Stimulated activated CD8-positive, alpha-beta memory T cell treated with anti-CD3 and anti-CD28 coated beads, Interleukin-4, amount 100 ng/mL, for 1 hour (primary cell): ENCODE data around the gene CACNA2D2.

Experiments
- DNase-seq, 2 donors: peaks; one replicate each; pipeline ENCODE4 v3.0.0-alpha.2; 2020; ENCODE audit warnings: low read depth in 2 of 2, low spot score in 1 of 2

The CACNA2D2 gene

DNA sequence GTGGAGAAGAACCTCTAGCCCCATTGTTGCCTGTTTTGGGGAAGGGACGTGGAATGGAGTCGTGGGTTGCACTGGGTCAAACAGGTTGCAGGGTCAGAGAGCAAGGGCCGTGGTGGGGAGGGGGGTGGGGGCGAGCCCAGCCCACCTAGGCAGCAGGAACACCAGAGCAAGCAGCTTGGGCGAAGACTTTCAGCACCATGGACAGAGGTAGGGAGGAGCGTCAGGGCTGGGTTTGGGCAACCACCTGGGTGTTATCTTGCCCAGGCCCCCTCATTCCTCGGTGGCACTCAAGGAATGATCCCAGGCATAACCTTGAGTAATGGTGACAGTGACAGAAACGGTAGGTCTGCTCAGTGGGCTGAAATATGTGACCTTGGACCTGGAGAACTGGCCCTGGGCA is 98.2 kb downstream of the CACNA2D2 start:
- no peak for DNase-seq

DNA sequence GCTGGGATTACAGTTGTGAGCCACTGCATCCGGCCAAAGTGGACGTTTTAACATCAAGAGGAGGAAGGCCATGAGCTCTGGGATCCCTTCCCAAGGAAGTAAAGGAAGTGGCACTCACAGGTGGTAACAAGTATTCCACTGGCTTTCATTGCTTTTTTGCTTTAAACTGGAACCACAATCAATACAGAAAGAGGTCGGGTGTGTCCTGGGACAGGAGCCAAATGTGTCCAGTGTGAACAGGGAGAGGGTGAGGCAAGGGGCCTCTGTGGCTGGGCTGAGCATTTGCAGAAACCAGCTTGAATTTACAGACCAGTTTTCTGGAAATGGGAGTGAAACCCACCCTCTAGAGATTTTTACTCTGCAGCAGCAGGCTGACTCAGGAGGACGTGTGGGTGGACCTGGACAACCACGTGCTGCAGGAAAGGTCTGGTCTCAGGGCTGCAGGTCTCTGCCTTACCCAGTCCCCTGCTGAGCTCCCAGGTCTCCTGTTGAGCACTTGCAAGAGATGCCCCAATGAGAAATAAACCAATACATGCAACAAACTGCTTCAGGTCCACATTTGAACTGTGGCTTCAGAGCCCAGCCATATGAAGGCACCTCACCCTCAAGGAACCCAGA is 101.3 kb downstream of the CACNA2D2 start:
- no peak for DNase-seq

GRCh38 chr3:50396502-50396901 is 106.9 kb downstream of the CACNA2D2 start:
- no peak for DNase-seq

DNA sequence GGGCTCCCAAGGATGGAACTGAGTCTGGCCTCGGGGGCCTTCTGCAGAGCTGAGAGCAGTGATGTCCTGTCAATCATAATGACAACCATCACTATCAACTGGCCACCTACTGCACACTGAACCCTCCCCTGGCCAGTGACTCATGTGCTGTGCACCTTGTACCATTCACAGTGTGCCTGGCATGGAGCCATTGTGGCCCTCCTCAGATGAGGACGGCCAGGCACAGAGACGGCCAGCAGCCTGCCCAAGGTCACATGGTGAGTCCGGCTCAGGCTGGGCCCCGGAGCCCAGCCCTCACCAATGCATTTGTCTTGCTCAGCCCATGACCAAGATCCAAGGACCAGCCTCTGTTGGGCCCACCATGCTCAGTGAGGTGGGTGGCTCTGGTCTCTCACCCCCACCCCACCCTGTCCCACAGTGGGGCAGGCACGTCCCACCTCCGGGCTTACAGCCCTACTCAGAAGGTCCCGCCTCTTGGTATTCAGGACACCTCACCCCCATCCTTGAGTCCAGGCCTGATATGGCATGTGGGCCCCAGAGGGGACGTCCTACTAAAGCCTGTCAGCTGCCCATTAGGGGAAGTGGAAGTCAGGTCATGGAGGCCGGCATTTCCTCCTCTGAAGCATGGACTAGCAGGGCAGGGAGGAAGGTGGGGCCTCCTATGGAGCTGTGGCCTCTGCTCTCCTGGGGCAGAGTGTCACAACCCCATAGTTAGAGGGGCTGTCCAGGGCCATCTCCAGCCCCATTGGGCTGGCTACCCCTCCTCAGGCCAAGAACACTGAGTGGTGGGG is 108.2 kb downstream of the CACNA2D2 start:
- DNase-seq, result no peak

- no peak for DNase-seq
These were observed 110.4 kb downstream of the CACNA2D2 start for GRCh38 chr3:50393061-50393460.

- no peak for DNase-seq
These were observed 111.2 kb downstream of the CACNA2D2 start for GRCh38 chr3:50392101-50392715.

DNA sequence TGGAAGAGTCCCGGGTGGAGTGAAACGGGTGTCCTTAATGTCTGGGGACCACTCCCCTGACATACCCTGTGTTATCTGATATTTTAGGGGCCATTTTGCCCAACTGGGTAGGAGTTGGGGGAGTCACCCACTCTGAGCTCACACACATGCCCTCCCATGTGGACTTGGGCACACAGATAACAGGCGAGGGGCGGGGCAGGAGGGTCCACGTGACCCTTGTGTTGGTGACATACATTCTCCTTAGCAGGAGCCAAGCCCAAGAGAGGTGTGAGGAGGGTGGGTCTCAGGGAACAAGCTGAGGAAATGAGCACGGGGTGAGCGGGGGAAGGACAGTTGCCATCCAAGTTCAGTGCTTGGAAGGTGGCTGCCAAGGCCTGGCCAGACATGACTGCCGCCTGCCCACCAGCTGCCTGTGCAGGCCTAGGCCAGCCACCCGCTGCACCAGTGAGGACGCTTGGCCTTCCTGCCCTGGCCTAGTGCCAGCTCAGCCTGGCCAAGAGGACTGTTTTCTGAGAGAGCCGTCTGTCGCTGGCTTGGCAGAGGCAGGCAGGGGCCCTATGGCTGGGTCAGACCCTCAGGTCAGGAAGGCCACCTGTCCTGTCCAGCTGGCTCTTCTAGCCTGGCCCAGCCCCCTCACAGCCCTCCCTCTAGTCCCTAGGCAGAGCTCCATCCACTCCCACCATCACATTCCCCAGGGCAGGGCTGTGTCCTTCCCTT is 112.8 kb downstream of the CACNA2D2 start:
- no peak for DNase-seq

DNA sequence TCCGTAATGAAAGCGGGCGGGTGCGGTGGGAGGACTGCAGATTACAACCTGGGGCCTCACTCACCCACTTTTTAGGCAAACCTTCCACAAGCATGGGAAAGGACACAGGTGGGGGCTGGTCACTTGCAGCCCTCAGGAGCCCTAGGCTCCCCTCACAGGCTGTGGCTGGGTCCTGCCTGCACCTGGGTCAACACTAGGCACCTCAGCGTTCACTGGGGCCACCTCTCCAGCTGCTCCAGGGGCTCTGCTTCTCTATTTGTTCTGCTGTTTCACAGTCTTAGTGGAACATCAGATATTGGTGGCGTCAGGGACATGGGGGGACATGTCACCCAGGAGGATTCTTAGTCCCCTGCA is 114.0 kb downstream of the CACNA2D2 start:
- no peak for DNase-seq

GRCh38 chr3:50388720-50389413 is 114.6 kb downstream of the CACNA2D2 start:
- DNase-seq, result no peak

DNA sequence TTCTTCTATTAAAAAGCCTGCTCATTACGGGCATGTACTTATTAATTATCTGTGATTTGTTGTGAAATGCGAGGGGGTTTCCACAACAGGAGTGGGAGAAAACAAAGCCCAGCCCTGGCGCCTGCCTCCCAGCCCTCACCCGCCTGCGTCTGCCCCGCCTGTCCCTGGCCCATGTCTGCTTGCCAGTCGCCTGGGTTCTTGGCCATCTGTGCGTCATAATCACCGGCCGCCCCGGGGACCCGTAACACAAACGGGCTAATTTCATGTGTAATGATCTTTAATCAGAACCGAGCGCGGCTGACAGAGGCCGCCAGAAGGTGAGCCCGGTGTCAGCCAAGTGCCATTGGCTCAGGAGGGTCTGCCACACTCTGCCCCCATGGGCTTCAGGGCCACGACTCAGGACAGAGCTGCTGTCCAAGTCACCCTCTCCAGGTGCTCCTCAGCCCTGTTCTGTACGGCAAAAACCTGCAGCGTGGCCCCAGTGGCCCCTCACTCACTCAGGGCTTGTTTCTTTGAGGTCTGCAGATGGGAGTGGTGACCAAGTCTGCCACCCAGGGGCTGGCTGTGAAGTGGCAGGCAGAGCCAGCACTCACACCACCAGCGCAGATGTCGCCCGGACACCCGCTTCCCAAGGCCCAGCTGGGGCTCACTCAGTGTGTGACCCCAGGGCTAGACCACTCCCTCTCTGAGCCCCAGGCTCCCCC is 115.3 kb downstream of the CACNA2D2 start:
- no peak for DNase-seq

- DNase-seq, result no peak
These were observed 117.7 kb downstream of the CACNA2D2 start for GRCh38 chr3:50385754-50386153.

- DNase-seq, result no peak
These were observed 119.7 kb downstream of the CACNA2D2 start for GRCh38 chr3:50383750-50384149.

- no peak for DNase-seq
These were observed 120.7 kb downstream of the CACNA2D2 start for GRCh38 chr3:50382722-50383121.

DNA sequence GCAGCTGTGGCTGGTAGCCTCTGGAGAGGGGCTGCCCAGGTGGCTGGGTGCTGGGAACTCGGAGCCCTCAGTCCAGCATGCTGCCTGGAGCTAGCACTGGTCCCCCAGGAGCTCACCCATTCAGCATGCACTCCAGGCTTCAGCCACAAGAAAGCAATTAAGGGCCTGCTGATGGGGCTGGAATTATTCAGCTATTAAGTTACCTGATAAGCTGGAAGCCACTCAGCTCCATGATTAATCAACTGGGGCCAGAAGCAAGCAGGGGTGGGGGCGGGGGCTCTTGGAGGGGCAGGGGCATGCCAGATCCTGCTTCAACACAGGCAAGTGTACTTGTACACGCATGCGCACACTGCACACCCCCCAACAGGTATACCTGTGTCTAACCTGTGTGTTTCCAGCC is 122.1 kb downstream of the CACNA2D2 start:
- DNase-seq, result no peak

DNA sequence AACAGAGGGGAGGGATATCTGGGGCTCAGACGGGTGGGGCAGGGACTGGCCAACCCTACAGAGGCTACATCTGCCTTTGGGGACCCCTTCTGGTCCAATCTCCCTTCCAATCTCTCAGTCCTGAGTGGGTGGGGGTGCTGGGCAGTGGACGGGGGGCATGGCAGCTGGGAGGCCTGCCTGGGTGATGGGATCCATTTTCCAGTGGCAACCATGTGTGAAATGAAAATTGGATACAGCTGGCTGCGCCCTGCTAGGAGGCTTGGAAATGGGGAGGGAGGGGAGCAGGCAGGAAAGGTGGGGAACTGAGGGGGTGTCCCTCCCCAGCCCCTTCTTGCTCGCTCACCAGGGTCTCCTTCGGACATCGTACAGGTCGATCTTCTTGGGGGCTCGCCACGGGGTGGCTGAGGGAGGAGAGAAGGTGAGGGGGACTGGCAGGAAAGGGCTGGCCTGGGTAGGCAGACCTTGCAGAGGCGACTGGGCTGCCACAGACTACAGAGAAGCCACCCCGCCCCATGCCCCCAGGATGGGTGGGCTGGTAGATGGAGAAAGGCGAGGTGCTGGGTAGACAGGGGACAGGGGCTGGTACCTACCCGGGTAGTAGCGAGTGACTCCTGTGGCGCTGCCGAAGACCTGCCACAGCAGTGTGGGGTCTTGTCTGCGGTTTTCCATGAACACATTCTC is 122.9 kb downstream of the CACNA2D2 start:
- no peak for DNase-seq

DNA sequence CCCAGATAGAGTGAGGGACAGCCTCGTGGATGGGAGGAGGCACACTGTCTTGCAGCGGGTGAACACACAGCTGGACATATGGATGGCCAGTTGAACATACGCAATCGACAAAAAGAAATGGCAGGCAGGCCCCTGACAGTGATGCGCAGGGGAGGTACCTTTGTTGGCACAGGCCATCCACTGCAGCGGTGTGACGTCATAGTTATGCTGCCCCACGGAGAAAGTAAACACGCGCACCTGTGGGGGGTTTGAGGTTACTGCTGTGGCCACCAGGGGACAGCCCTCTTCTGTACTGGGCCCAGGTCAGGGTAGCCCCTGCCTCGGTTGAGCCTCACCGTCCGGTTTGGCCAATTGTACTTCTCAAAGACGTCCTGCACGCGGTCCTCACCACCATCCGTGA is 124.7 kb downstream of the CACNA2D2 start:
- no peak for DNase-seq

GRCh38 chr3:50378024-50378423 is 125.4 kb downstream of the CACNA2D2 start:
- DNase-seq, result no peak

DNA sequence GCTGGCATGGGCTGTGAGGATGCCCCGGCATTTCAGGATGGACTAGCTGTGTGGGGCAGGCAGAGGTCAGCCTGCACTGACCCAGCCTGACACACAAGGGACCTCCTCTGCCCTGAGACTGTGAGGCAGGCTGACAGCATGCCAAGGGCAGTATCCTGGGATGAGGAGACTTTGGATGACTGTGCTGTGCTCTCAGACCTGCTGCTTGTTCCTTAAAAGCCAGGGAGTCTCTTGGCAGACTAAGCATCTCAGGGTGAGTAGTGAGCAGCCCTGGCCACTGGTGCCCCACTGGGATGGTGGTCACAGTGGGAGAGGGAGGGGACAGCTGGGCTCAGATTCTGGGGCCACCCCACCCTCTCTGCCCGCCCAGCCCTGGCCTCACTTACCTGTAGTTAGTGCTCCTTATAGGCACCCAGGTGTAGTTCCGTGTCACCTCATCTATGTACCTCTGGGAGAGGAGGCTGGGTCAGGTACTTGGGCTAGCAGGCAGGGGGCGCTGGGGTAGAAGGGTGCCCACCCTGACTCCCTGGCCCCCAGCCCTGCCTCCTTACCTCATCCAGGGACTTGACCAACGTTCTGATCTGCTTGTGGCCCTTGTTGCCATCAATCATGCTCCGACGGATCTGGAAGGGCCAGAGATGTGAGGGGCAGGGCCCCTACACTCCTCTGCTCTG is 128.0 kb downstream of the CACNA2D2 start:
- DNase-seq, result no peak
